A673 (cell line): Measurements from ENCODE around the gene ZNF367. TPM values are rescaled to one million over a fixed set of nuclear protein-coding genes. Genes with fewer than 3 reads are reported as not detected.

Experiments
- BruUV-seq: library from RNA; stranded (reverse); fragments of 400-500 nt; replicated peaks from 2 replicates; lab custom pipeline; 2021; lab: Mats Ljungman, UMichigan
- CTCF ChIA-PET: fragments of 300-600 bp; sonication (Branson Sonifier 250); formaldehyde crosslinking; loops from one replicate; lab custom pipeline; 2022; ENCODE audit warnings: antibody characterized with exemption; lab: Charles Lee
- POLR2A ChIA-PET: fragments of 300-600 bp; sonication (Branson Sonifier 250); formaldehyde crosslinking; loops from one replicate; lab custom pipeline; 2022; ENCODE audit warnings: antibody characterized with exemption; ENCODE audit not compliant: low non-redundant PET; lab: Charles Lee
- DNase-seq: peaks from one replicate; pipeline ENCODE4 v3.0.0-alpha.2; 2015; ENCODE audit warnings: low spot score
- H3K27ac ChIP-seq: fragments of 200-600 bp; sonication (generic); 2 replicates; pipeline ENCODE4 v1.5.1; 2016; ENCODE audit warnings: mixed run types, low read depth, mild to moderate bottlenecking, mixed read lengths, antibody characterized with exemption, low read length; ENCODE audit not compliant: poor library complexity, severe bottlenecking
- H3K27me3 ChIP-seq: fragments of 200-600 bp; sonication (generic); replicated peaks from 2 replicates; pipeline ENCODE4 v1.6.1; 2017; ENCODE audit warnings: mixed run types, low read depth, mild to moderate bottlenecking, mixed read lengths, antibody characterized with exemption, low read length; ENCODE audit not compliant: insufficient read depth, poor library complexity
- H3K36me3 ChIP-seq: fragments of 200-600 bp; sonication (generic); 2 replicates; pipeline ENCODE4 v1.6.1; 2016; ENCODE audit warnings: mixed run types, mild to moderate bottlenecking, mixed read lengths, antibody characterized with exemption, low read length; ENCODE audit not compliant: insufficient read depth, poor library complexity, severe bottlenecking
- H3K4me1 ChIP-seq: fragments of 200-600 bp; sonication (generic); 2 replicates; pipeline ENCODE4 v1.6.1; 2017; ENCODE audit warnings: mixed run types, mild to moderate bottlenecking, mixed read lengths, antibody characterized with exemption, low read length; ENCODE audit not compliant: insufficient read depth, poor library complexity, severe bottlenecking
- H3K4me3 ChIP-seq: fragments of 200-600 bp; sonication (generic); 2 replicates; pipeline ENCODE4 v1.5.1; 2016; ENCODE audit warnings: low read depth, mixed run types, mild to moderate bottlenecking, mixed read lengths, low read length; ENCODE audit not compliant: poor library complexity, severe bottlenecking
- H3K9me3 ChIP-seq: fragments of 200-600 bp; sonication (generic); 2 replicates; pipeline ENCODE4 v1.6.1; 2016; ENCODE audit warnings: mixed run types, low read depth, mild to moderate bottlenecking, mixed read lengths, antibody characterized with exemption, low read length; ENCODE audit not compliant: poor library complexity, severe bottlenecking
- CTCF ChIP-seq: fragments of 300-800, 200-600 bp; sonication (generic); conservative IDR thresholded peaks from 2 replicates; pipeline ENCODE4 v1.5.1; 2017; ENCODE audit warnings: low read depth, mild to moderate bottlenecking, antibody characterized with exemption, low read length, moderate library complexity, mixed read lengths
- EZH2 ChIP-seq: fragments of 200-600 bp; sonication (generic); IDR thresholded peaks from 2 replicates; pipeline ENCODE4 v1.6.1; 2017; ENCODE audit warnings: borderline replicate concordance, low read depth, mild to moderate bottlenecking, mixed read lengths, antibody characterized with exemption, low read length; ENCODE audit not compliant: poor library complexity, severe bottlenecking
- intact Hi-C: fragments of 100-400 bp; cut with micrococcal nuclease; formaldehyde crosslinking; loops from one replicate; pipeline ENCODE4 v1.10.0; 2022; ENCODE audit not compliant: unreplicated experiment
- total RNA-seq: library from RNA; stranded (reverse); gene quantifications from 2 replicates; pipeline ENCODE4 v1.2.3, GENCODE V29; 2021

ZNF367 gene
- total RNA-seq, 1 experiment from 2014 or later: 14.6 TPM

GRCh38 chr9:96447406-96447805, 29.2 kb upstream of the ZNF367 start:
- intact Hi-C loops: no loop called here
- POLR2A ChIA-PET: no interaction called here

GRCh38 chr9:96442491-96442890, 24.3 kb upstream of the ZNF367 start:
- intact Hi-C loops: no loop called here
- no peaks in the 10 kb centered on the region for H3K36me3 ChIP-seq
- no peaks in the 10 kb centered on the region for H3K9me3 ChIP-seq
- POLR2A ChIA-PET: no interaction called here
- no peak overlapping the region for H3K4me3 ChIP-seq
- TF ChIP-seq CTCF (no peak), EZH2 (no peak)
- CTCF ChIA-PET: interaction anchor here (1.0 to 1.3 kb wide), 2 partner anchors 8 to 224 kb away, joined by 6 to 7 read pairs; no protein-coding TSS in a partner anchor
- no TSS peak for BruUV-seq
- no peaks in the 10 kb centered on the region for H3K27me3 ChIP-seq
- no peak for DNase-seq
- no peak overlapping the region for H3K27ac ChIP-seq
- no peaks in the 10 kb centered on the region for H3K4me1 ChIP-seq

More at GRCh38 chr9:96447406-96447805, 29.2 kb upstream of the ZNF367 start:
- Histone ChIP-seq H3K27ac (no peak overlapping the region), H3K4me3 (no peak overlapping the region), H3K36me3 (no peaks in the 10 kb centered on the region), H3K9me3 (no peaks in the 10 kb centered on the region), H3K27me3 (no peaks in the 10 kb centered on the region), H3K4me1 (peaks cover 12% of the 10 kb centered on the region)
- CTCF ChIA-PET: no interaction called here
- DNase-seq: no peak
- BruUV-seq: no TSS peak
- TF ChIP-seq EZH2 (no peak), CTCF (no peak)

- Histone ChIP-seq H3K36me3 (no peaks in the 10 kb centered on the region), H3K4me3 (no peak overlapping the region), H3K4me1 (no peaks in the 10 kb centered on the region), H3K27ac (no peak overlapping the region), H3K9me3 (no peaks in the 10 kb centered on the region), H3K27me3 (no peaks in the 10 kb centered on the region)
- no TSS peak for BruUV-seq
- POLR2A ChIA-PET: no interaction called here
- CTCF ChIA-PET: interaction anchor here (1.0 to 1.3 kb wide), 2 partner anchors 9 to 225 kb away, joined by 6 to 7 read pairs; no protein-coding TSS in a partner anchor
- TF ChIP-seq CTCF: peak; percentile 49
- TF ChIP-seq EZH2: no peak
- intact Hi-C loops: no loop called here
- peak; percentile 62 for DNase-seq
These were observed 23.8 kb upstream of the ZNF367 start for GRCh38 chr9:96441798-96442445.
